Nephron (organoid): ENCODE data around the gene GNG5.
"Not testable (repeated sequence)": the region's sequence is repeated elsewhere in the genome, so short reads cannot be mapped to it uniquely, and the experiment has no call there.

ENCODE experiments used
- H3K27ac Mint-ChIP-seq, 3 experiments: 2 replicates each; pipeline ENCODE4 v1.8.0; 2020; ENCODE audit warnings: mixed read lengths in 3 of 3, mild to moderate bottlenecking in 2 of 3, moderate library complexity in 1 of 3
- H3K27me3 Mint-ChIP-seq: 2 replicates; pipeline ENCODE4 v1.8.0; 2021; ENCODE audit warnings: low read depth, mild to moderate bottlenecking, moderate library complexity, mixed read lengths
- H3K36me3 Mint-ChIP-seq: 2 replicates; pipeline ENCODE4 v1.8.0; 2020; ENCODE audit warnings: low read depth, mixed read lengths
- H3K4me1 Mint-ChIP-seq: 2 replicates; pipeline ENCODE4 v1.8.0; 2020; ENCODE audit warnings: mixed read lengths
- H3K4me3 Mint-ChIP-seq, 3 experiments: 2 replicates each; pipeline ENCODE4 v1.8.0; 2020; ENCODE audit warnings: mild to moderate bottlenecking in 3 of 3, mixed read lengths in 3 of 3, moderate library complexity in 2 of 3
- H3K9me3 Mint-ChIP-seq: 2 replicates; pipeline ENCODE4 v1.8.0; 2020; ENCODE audit warnings: mixed read lengths
- CTCF ChIP-seq, 3 experiments: fragments of 200-600 bp; sonication (generic); IDR thresholded peaks; one replicate each; pipeline ENCODE4 v1.5.0; 2021; ENCODE audit warnings: antibody characterized with exemption in 3 of 3; ENCODE audit not compliant: unreplicated experiment in 3 of 3

GNG5 gene

DNA sequence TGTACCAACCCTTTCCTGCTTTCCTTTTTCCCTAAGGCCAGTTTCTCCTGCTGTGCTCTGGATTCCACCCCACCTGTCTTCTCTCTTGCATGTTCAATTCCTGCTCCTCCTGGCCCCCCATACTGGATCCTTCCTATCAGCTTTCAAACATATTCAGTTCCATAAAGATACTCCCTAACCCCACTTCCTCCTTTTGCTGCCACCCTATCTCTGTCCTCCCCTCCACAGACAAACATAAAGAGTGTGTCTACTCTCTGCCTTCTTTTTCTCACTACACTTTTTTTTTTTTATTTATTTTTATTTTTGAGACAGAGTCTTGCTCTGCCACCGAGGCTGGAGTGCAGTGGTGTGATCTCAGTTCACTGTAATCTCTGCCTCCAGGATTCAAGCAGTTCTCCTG is 44.3 kb downstream of the GNG5 start:
- Mint-ChIP-seq H3K4me1 (no peaks in the 10 kb centered on the region), H3K27me3 (peaks cover 31% of the 10 kb centered on the region), H3K9me3 (no peaks in the 10 kb centered on the region), H3K36me3 (no peaks in the 10 kb centered on the region), H3K27ac (no peak overlapping the region), H3K4me3 (no peak overlapping the region)
- no peak for TF ChIP-seq CTCF (IDR thresholded peaks at IDR 0.05; ENCODE audit: unreplicated experiment in 3 of 3)

DNA sequence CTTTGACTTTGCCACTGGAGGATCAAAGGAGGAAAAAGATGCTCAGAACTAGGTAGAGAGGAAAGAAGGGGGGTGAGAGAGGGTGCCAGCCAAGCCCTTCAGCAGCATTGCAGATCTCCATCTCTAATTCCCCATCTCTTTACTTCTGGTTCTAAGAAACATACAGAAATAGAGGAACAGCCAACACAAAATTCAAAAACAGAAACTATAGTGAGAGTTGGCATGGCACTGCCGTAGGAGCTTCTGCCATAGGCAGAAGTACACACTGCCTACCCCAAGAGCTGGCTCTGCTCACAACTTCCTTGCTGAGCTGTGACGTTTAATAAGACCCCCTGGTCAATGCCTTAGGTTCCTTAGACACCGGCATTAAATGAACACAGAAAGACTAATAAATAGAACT is 53.9 kb downstream of the GNG5 start:
- Mint-ChIP-seq H3K36me3 (no peaks in the 10 kb centered on the region), H3K4me1 (no peaks in the 10 kb centered on the region), H3K27ac (no peak overlapping the region), H3K9me3 (no peaks in the 10 kb centered on the region), H3K4me3 (no peak overlapping the region), H3K27me3 (peaks cover 25% of the 10 kb centered on the region)
- no peak for TF ChIP-seq CTCF (IDR thresholded peaks at IDR 0.05; ENCODE audit: unreplicated experiment in 3 of 3)

GRCh38 chr1:84450910-84451309 is 55.5 kb downstream of the GNG5 start:
- Mint-ChIP-seq H3K27me3 (peaks cover 14% of the 10 kb centered on the region), H3K36me3 (no peaks in the 10 kb centered on the region), H3K4me1 (no peaks in the 10 kb centered on the region), H3K27ac (no peak overlapping the region), H3K4me3 (no peak overlapping the region), H3K9me3 (peaks cover 12% of the 10 kb centered on the region)
- TF ChIP-seq CTCF (IDR thresholded peaks at IDR 0.05; ENCODE audit: unreplicated experiment in 3 of 3), result no peak

DNA sequence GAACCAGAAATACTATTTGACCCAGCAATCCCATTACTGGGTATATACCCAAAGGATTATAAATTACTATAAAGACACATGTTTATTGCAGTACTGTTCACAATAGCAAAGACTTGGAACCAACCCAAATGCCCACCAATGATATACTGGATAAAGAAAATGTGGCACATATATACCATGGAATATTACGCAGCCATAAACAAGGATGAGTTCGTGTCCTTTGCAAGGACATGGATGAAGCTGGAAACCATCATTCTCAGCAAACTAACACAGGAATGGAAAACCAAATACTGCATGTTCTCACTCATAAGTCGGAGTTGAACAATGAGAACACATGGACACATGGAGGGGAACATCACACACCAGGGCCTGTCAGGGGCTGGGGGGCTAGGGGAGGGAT is 57.7 kb downstream of the GNG5 start:
- not testable (repeated sequence) for H3K4me3 Mint-ChIP-seq, H3K27me3 Mint-ChIP-seq, H3K36me3 Mint-ChIP-seq, H3K4me1 Mint-ChIP-seq, H3K27ac Mint-ChIP-seq
- H3K9me3 Mint-ChIP-seq, result peaks cover 20% of the 10 kb centered on the region
